Right renal cortex interstitium (tissue), 3 donors: ENCODE results near the gene CCDC150. TPM values are rescaled to one million over a fixed set of nuclear protein-coding genes. Genes with fewer than 3 reads are reported as not detected.
"Not testable (repeated sequence)": the region's sequence is repeated elsewhere in the genome, so short reads cannot be mapped to it uniquely, and the experiment has no call there.

Experiments used
- DNase-seq, 3 donors: peaks; one replicate each; pipeline ENCODE4 v3.0.0-alpha.2; 2013; ENCODE audit warnings: low read depth in 3 of 3, low spot score in 2 of 3
- polyA plus RNA-seq, 3 donors: library from polyadenylated mRNA; unstranded; fragments of 120-200 nt; gene quantifications; one replicate each; pipeline ENCODE4 v1.2.1, GENCODE V29; 2013; ENCODE audit not compliant: insufficient read length in 3 of 3

The CCDC150 gene
- polyA plus RNA-seq, 3 donors = 19.7 to 22.7 (median 21.4) TPM

DNA sequence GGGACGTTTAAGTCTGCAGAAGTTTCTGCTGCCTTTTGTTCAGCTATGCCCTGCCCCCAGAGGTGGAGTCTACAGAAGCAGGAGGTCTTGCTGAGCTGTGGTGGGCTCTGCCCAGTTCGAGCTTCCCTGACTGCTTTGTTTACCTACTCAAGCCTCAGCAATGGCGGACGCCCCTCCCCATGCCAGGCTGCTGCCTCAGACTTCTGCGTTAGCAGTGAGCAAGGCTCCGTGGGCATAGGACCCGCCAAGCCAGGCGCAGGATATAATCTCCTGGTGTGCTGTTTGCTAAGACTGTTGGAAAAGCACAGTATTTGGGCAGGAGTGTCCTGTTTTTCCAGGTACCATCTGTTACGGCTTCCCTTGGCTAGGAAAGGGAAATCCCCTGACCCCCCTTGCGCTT lies 70.5 kb downstream of the CCDC150 start:
- not testable (repeated sequence) for DNase-seq

DNA sequence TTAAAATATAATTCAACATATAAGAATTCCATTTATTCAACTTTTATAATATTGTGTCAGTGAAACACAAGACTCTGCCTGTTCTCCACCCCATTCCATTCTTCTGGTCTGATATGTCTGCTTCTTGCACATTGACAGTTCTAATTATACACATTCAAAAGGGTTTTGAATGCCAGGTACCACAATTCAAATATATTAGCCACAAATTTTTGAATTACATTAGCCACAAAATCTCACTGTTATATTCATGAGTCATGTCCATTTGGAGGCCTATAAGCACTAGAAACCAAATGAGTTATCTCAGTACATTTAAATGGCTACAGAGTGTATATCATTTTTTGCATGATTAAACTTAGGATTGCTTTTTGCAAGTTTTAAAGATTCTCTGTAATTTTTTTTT lies 72.1 kb downstream of the CCDC150 start:
- DNase-seq = no peak

DNA sequence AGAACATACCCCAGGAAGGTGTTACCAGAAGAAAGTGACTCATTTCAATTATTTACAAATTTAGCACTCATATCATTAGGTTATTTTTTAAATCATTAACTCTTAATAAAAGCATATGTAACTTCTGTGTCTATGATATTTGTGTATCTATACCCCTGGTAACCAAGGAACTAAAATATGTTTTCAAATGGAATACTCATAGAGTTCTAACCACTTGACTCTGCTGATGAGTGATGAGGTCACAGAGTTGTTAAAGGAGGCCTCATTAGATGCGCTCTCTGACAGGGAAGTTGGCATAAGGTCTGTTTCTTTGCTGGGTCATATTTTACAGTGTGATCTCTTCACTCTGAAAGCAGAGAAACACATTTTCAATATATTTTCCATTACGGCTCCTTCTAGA lies 73.4 kb downstream of the CCDC150 start:
- DNase-seq = no peak

DNA sequence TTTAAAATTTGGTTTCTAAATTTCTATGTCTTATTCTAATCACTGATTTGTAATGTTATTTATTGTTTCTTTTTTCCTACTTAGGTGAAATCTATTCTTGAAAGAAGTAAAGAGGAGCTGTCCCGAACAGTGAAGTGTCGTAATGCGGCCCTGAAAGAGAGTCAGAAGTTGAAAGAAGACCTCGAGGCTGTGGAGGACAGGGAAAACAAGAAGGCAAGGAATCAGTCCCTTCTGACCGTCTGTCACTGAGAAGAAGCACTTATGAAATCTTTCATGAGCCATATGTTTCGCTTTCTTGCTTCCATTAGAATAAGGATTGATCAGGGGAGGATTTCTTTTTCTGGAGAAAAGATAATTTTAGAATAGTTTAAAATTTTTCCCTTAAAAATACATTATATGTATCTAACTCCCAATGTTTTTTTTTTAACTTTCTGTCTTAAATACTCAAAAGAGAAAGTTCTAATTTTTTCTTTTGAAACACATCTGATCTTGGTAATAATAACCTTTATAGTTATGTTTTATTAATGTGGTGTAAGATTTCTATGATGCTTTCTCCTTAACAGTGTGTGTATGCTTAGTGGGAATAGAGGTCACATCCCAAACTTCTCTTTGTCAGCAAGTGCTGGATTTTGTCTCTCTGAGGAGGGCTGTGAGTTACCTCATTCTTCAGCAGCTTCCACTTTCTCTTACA lies 79.0 kb downstream of the CCDC150 start:
- DNase-seq = no peak

DNA sequence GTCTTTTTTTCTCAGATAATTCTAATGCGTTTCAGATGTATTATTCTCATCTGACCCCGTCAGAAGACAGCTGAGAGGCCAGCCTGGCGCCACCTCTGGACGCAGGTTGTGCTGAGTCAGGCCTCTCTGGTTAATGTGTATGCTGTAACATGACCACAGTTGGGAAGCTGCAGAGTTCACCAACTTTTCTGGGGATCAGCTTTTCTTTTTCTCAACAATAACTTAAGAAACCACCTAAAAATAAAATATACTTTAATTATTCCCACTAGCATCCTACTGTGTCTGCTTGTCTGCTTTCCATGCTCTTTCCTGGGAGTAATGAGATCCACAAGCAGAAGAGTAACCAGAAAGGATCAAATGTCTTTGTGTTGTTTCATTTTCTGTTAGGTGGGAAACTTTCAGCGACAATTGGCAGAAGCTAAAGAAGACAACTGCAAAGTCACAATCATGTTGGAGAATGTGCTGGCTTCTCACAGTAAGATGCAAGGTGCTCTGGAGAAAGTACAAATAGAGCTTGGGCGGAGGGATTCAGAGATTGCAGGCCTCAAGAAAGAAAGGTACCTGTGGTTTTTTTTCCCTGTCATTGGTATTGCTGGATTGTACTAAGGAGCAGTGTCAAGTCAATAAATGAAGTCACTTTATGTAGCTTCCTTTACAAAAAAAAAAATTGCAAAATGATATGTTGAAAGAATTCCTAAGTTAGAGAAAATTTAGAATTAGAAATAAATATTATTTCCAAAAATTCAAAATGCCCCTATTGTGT lies 79.8 kb downstream of the CCDC150 start:
- peak in 1 of 3 donors; percentile 39 for DNase-seq

GRCh38 chr2:196723571-196723970 lies 84.1 kb downstream of the CCDC150 start:
- DNase-seq = no peak

DNA sequence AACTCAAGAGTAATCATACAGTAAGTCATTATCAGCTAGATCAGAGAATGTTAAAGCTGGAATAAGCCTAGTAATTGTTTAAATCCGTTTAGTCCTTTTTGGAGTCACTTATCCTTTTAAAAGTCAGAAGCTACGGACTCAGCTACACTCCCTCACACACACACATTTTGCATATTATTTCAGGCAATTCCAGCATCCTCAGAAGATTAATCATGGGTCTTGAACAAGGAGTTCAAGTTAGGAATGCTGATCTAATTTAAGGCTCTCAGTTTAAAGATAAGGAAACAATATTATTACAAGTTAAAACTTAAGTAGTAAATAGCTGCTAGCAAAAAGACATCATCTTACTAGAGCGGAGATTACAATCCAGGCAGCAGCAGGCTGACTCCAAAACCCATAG lies 85.7 kb downstream of the CCDC150 start:
- no peak for DNase-seq

GRCh38 chr2:196725882-196726281 lies 86.4 kb downstream of the CCDC150 start:
- DNase-seq = no peak

DNA sequence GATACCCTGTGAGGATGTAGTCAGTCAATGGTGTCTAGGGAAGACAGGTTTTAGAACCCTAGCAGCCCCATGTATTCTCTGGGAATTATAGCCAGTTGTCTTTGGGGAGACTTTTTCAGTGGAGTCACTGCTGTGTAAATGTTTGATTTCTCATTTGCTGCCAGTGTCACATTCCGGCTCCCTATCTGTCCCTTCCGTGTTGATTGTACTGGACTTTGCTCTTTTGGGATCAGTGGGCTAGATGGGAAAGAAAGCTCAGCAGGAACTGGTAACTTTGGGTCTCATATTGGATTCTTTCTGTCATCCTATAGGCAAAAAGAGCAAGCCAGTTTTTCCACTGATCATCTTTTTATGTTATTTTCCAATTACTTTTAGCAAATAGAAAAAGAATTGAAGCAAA lies 89.9 kb downstream of the CCDC150 start:
- DNase-seq = no peak

GRCh38 chr2:196736646-196737045 lies 97.1 kb downstream of the CCDC150 start:
- not testable (repeated sequence) for DNase-seq

GRCh38 chr2:196737046-196737445 lies 97.5 kb downstream of the CCDC150 start:
- no peak for DNase-seq

GRCh38 chr2:196739031-196739430 lies 99.5 kb downstream of the CCDC150 start:
- no peak for DNase-seq

- no peak for DNase-seq
Observed at GRCh38 chr2:196742216-196742615, 102.7 kb downstream of the CCDC150 start.

DNA sequence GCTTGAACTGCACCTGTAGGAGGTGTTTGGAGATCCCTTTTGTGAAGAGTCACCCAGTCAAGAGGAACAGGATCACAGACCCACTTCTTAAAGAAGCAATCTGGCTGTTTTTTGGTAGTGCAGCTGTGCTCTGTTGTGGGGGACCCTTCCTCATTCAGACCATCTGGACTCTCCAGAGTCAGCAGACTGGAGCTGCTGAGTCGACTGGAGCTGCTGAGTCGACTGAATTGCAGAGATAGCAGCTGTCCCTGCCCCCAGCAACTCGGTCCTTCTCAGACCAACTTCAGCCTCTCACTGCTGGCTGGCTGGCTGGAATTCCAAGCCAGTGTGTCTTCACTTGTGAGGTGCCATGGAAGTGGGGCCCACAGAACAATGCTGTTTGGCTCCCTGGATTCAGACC lies 103.2 kb downstream of the CCDC150 start:
- DNase-seq = no peak

DNA sequence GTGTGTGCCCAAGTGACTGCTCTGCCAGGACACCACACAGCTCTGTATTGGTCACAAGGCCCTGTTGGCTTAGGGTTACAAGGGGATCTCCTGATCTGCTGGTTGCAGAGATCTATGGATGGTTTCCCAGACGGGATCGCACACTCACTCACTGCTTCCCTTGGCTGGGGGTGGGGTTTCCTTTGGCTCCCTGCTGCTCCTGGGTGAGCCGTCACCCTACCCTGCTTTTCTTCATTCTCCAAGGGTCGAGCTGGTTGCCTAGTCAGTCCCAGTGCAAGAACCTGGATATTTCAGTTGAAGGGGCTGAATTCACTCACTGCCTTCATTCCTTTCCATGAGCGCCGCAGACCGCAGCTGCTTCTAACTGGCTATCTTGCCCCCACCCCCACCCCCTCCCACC lies 103.7 kb downstream of the CCDC150 start:
- DNase-seq = no peak

DNA sequence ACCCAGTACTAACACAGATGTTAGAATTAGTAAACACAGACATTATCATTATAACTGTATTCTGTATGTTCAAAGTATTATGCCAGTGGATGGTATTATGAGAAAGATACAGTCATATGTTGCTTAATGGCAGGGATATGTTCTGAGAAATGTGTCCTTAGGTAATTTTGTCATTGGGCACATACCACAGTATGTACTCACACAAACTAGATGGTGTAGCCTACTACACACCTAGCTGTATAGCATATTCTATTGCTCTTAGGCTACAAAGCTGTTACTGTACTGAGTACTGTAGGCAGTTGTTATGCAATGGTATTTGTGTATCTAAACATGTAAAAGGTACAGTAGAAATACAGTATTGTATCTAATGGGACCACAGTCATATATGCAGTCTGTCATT lies 106.2 kb downstream of the CCDC150 start:
- no peak for DNase-seq

DNA sequence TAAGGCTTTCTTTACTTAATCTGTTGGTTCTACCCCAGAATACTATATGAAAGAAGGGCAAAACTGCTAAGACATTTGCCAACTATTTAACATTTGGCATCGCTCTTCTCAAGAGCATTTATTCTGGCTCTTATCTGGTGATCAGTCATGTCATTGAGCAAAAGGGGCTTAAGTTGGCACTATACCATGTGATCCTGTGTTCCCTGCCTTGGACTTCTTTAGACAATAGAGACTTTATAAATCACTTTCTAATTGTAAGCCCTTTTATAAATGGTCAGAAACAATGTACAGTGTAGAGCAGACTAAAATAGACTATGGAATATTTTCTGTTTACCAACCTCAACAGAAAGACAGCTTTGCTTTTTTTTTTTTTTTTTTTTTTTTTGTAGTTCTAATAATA lies 107.9 kb downstream of the CCDC150 start:
- DNase-seq = no peak

DNA sequence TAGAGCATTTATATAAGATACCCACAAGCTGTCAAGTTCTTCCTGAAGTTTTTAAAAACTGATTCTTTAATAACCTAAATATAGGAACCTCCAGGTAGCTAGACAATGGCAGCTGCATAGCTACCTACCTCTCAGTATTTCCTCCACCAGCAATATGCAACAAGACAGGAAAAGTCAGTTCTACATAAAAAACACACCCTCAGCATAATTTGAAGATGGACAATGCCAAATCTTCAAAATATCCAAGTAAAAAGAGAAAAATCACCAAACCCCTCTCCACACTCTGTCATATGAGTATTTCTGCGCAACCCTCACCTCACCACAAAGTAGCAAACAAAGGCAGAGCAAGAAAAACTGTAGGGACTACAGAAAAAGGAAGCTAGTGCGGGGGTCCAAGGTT lies 108.6 kb downstream of the CCDC150 start:
- DNase-seq = no peak

GRCh38 chr2:196750291-196750923 lies 110.9 kb downstream of the CCDC150 start:
- no peak for DNase-seq

DNA sequence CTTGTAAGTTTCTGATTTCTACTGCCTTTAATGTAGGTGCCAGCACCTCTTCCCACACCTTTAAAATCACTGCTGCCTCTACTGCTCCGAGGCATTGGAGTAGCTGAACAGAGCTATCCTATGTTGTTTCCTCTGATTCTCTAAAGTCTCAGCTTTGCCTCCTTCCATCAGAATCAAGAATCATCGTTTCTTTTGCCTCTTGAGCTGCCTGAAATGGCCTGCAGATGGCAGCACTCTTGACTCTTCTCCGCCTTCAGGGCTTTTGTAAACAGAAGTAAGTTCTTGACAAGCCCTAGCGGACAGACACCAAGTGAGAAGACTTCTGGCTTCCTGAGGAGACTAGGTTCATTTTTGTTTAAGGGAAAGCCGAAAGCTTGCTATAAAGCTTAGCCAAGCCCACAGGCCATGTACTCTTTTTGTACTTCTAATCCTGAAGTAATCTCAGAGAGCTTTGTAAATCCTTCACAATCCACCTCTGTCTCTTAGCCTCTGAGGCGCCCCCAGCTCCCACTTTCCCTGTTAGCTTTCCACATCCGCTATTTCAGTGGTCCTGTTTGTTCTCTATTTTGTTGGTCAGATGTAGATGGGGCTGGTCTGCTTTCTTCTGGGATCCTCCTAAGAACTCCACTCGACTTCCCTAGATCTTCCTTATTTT lies 111.6 kb downstream of the CCDC150 start:
- peak in 2 of 3 donors; percentile 10 to 24 for DNase-seq
